HG02970 (cell line): Measurements from ENCODE around the gene SMAD2.

Source experiments
- ATAC-seq: cut with Tn5 transposase; IDR thresholded peaks from one replicate; pipeline ENCODE4 v1.9.1; 2021; ENCODE audit warnings: mild to moderate bottlenecking, moderate library complexity, moderate number of reproducible peaks; ENCODE audit not compliant: unreplicated experiment, low FRiP score

SMAD2 gene

GRCh38 chr18:47932603-47933002, 2.1 kb upstream of the SMAD2 start:
- ATAC-seq = no peak

GRCh38 chr18:47932190-47932589, 1.7 kb upstream of the SMAD2 start:
- no peak for ATAC-seq

GRCh38 chr18:47931718-47932103, 1.3 kb upstream of the SMAD2 start:
- ATAC-seq = no peak

- ATAC-seq = peak; percentile 84
Observed at GRCh38 chr18:47930931-47931717, 665 bp upstream of the SMAD2 start.

GRCh38 chr18:47929681-47930198, 719 bp downstream of the SMAD2 start:
- ATAC-seq = no peak

GRCh38 chr18:47928466-47928865, 2.0 kb downstream of the SMAD2 start:
- ATAC-seq = no peak

- ATAC-seq = no peak
Observed at GRCh38 chr18:47926101-47926850, 4.2 kb downstream of the SMAD2 start.

- no peak for ATAC-seq
Observed at GRCh38 chr18:47919916-47920315, 10.5 kb downstream of the SMAD2 start.

- ATAC-seq = no peak
Observed at GRCh38 chr18:47917923-47918610, 12.4 kb downstream of the SMAD2 start.

- ATAC-seq = no peak
Observed at GRCh38 chr18:47915930-47916329, 14.5 kb downstream of the SMAD2 start.

- no peak for ATAC-seq
Observed at GRCh38 chr18:47915229-47915628, 15.2 kb downstream of the SMAD2 start.

- ATAC-seq = no peak
Observed at GRCh38 chr18:47912794-47913585, 17.5 kb downstream of the SMAD2 start.

GRCh38 chr18:47912343-47912742, 18.1 kb downstream of the SMAD2 start:
- no peak for ATAC-seq

GRCh38 chr18:47911877-47912276, 18.6 kb downstream of the SMAD2 start:
- ATAC-seq = no peak

GRCh38 chr18:47909484-47909883, 21.0 kb downstream of the SMAD2 start:
- ATAC-seq = no peak

GRCh38 chr18:47908592-47908991, 21.9 kb downstream of the SMAD2 start:
- ATAC-seq = no peak

- ATAC-seq = no peak
Observed at GRCh38 chr18:47906408-47906807, 24.1 kb downstream of the SMAD2 start.

GRCh38 chr18:47903809-47904208, 26.6 kb downstream of the SMAD2 start:
- no peak for ATAC-seq

GRCh38 chr18:47901624-47902362, 28.7 kb downstream of the SMAD2 start:
- ATAC-seq = peak; percentile 58
